Tibial nerve (tissue), 4 donors: ENCODE measurements around the gene CPNE4. TPM values are rescaled to one million over a fixed set of nuclear protein-coding genes. Genes with fewer than 3 reads are reported as not detected.

Experiments used
- DNase-seq, 2 donors: peaks; one replicate each; pipeline ENCODE4 v3.0.0-alpha.2; 2019; ENCODE audit warnings: low spot score in 2 of 2
- H3K27ac ChIP-seq, 4 donors: fragments of 200-600 bp; sonication (generic) in 3 of 4; one replicate each; pipeline ENCODE4 v1.5.1; 2017 to 2019; ENCODE audit warnings: mild to moderate bottlenecking in 1 of 4
- H3K27me3 ChIP-seq, 2 donors: fragments of 200-600 bp; sonication (generic) in 1 of 2; one replicate each; pipeline versions ENCODE4 v1.5.1 to v1.6.0; 2017 to 2019
- H3K36me3 ChIP-seq, 3 donors: fragments of 200-600 bp; sonication (generic); one replicate each; pipeline ENCODE4 v1.5.1; 2018 to 2019
- H3K4me1 ChIP-seq, 4 donors: fragments of 200-600 bp; sonication (generic) in 3 of 4; one replicate each; pipeline ENCODE4 v1.5.1; 2017 to 2019
- H3K4me3 ChIP-seq, 4 donors: fragments of 200-600 bp; sonication (generic) in 3 of 4; one replicate each; pipeline ENCODE4 v1.5.1; 2017 to 2019; ENCODE audit warnings: mild to moderate bottlenecking in 1 of 4, moderate library complexity in 1 of 4
- H3K9me3 ChIP-seq, 4 donors: fragments of 200-600 bp; sonication (generic) in 3 of 4; one replicate each; pipeline ENCODE4 v1.5.1; 2017 to 2019
- EP300 ChIP-seq, 2 donors: sonication (generic); formaldehyde crosslinking; IDR thresholded peaks; one replicate each; pipeline ENCODE4 v1.6.1; 2017; ENCODE audit warnings: antibody characterized with exemption in 2 of 2, mild to moderate bottlenecking in 1 of 2
- POLR2A ChIP-seq, 2 donors: fragments of 450-650 bp; IDR thresholded peaks; one replicate each; pipeline ENCODE4 v1.6.1; 2017; ENCODE audit warnings: antibody characterized with exemption in 2 of 2, mild to moderate bottlenecking in 2 of 2, moderate library complexity in 2 of 2
- WGBS, 2 donors: methylation state at CpG; one replicate each; pipeline ENCODE4 v1.1.5; 2018; 5-methylcytosine and 5-hydroxymethylcytosine counted together
- total RNA-seq, 4 donors: library from RNA; depleted of rRNA; stranded (reverse); fragments of >200 nt; gene quantifications; one replicate each; pipeline ENCODE4 v1.1.0, GENCODE V29; 2016
- TF ChIP-seq, protein P1 (sequence below), 5 experiments: fragments of 200-600 bp in 3 of 5; fragments of 450-650 bp in 2 of 5; sonication (generic) in 3 of 5; IDR thresholded peaks; one replicate each; pipeline ENCODE4 v1.5.1; 2016 to 2019; ENCODE audit warnings: antibody characterized with exemption in 5 of 5, mild to moderate bottlenecking in 3 of 5, moderate library complexity in 2 of 5

The CPNE4 gene
- total RNA-seq, 4 donors from 2014 or later: 0.20 TPM; not detected in 3

- TF ChIP-seq, protein P1, sequence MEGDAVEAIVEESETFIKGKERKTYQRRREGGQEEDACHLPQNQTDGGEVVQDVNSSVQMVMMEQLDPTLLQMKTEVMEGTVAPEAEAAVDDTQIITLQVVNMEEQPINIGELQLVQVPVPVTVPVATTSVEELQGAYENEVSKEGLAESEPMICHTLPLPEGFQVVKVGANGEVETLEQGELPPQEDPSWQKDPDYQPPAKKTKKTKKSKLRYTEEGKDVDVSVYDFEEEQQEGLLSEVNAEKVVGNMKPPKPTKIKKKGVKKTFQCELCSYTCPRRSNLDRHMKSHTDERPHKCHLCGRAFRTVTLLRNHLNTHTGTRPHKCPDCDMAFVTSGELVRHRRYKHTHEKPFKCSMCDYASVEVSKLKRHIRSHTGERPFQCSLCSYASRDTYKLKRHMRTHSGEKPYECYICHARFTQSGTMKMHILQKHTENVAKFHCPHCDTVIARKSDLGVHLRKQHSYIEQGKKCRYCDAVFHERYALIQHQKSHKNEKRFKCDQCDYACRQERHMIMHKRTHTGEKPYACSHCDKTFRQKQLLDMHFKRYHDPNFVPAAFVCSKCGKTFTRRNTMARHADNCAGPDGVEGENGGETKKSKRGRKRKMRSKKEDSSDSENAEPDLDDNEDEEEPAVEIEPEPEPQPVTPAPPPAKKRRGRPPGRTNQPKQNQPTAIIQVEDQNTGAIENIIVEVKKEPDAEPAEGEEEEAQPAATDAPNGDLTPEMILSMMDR (IDR thresholded peaks at IDR 0.05): no peak
- TF ChIP-seq POLR2A (IDR thresholded peaks at IDR 0.05): no peak
- no peak for TF ChIP-seq EP300 (IDR thresholded peaks at IDR 0.05)
- no peaks in the 10 kb centered on the region for H3K9me3 ChIP-seq
- DNase-seq: no peak
- H3K27ac ChIP-seq: no peak overlapping the region
- no peaks in the 10 kb centered on the region for H3K27me3 ChIP-seq
- H3K4me1 ChIP-seq: no peaks in the 10 kb centered on the region
- 70 to 76% methylated on average over 2 of the region's 2 CpGs for WGBS, 2 donors
- H3K4me3 ChIP-seq: no peak overlapping the region
- H3K36me3 ChIP-seq: no peaks in the 10 kb centered on the region
Measured at GRCh38 chr3:131811481-131811880, 223.3 kb downstream of the CPNE4 start.

DNA sequence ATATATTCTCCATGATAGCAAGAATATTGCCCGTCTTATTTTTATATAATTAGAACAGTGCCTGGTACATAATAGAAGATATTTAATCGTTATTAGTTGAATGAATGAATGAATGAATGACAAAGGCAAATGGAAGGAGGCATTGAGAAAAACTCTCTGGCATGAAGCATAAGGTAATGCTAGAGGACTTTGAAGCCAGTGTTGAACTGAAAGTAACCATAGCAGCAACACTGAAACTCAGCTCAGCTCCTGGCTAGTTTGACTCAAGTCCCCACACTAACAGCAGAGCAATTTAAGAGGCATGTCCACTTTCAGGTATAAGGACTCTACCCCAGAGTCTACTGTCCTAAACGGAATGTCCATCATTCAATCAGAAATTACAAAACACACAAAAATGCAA is 227.0 kb downstream of the CPNE4 start:
- H3K4me1 ChIP-seq: no peaks in the 10 kb centered on the region
- no peak for DNase-seq
- no peak overlapping the region for H3K27ac ChIP-seq
- no peaks in the 10 kb centered on the region for H3K9me3 ChIP-seq
- TF ChIP-seq, protein P1 (IDR thresholded peaks at IDR 0.05): no peak
- TF ChIP-seq EP300 (IDR thresholded peaks at IDR 0.05): no peak
- no peak for TF ChIP-seq POLR2A (IDR thresholded peaks at IDR 0.05)
- 88 to 90% methylated on average over 3 of the region's 3 CpGs for WGBS, 2 donors
- no peaks in the 10 kb centered on the region for H3K36me3 ChIP-seq
- H3K27me3 ChIP-seq: no peaks in the 10 kb centered on the region
- no peak overlapping the region for H3K4me3 ChIP-seq

- DNase-seq: no peak
- TF ChIP-seq, protein P1 (IDR thresholded peaks at IDR 0.05): no peak
- TF ChIP-seq POLR2A (IDR thresholded peaks at IDR 0.05) (no peak), EP300 (IDR thresholded peaks at IDR 0.05) (no peak)
- no peaks in the 10 kb centered on the region for H3K4me1 ChIP-seq
- H3K9me3 ChIP-seq: no peaks in the 10 kb centered on the region
- H3K4me3 ChIP-seq: no peak overlapping the region
- 66 to 72% methylated on average over 4 of the region's 4 CpGs for WGBS, 2 donors
- H3K36me3 ChIP-seq: no peaks in the 10 kb centered on the region
- H3K27me3 ChIP-seq: no peaks in the 10 kb centered on the region
- no peak overlapping the region for H3K27ac ChIP-seq
Measured at GRCh38 chr3:131806736-131807135, 228.1 kb downstream of the CPNE4 start.

DNA sequence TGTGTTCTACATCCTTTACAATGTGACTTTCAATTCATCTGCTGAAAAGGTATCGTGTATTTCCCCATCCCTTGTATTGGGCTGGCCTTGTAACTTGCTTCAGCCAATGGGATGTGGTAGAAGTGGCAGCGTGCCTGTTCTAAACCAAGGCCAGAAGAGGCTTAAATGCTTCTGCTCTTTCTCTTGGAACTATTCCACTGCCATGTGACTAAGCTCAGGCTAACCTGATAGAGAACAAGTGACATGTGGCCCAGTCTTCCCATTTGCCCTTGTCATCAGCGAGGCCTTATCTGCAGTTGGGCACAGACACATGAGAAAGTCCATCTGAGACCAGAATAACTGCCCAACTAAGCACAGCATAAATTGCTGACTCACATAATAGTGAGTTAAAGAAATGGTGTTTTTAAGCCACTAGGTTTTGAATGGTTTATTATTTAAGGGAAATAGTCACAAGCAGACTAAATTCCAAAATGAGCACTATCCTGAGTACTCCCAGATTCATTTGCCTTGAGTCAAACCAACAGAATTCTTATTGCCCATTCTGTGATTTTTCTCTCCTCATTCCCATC is 230.2 kb downstream of the CPNE4 start:
- 84 to 88% methylated on average over 3 of the region's 3 CpGs for WGBS, 2 donors
- Histone ChIP-seq H3K36me3 (no peaks in the 10 kb centered on the region), H3K4me3 (no peak overlapping the region), H3K4me1 (no peaks in the 10 kb centered on the region), H3K27ac (no peak overlapping the region), H3K27me3 (no peaks in the 10 kb centered on the region), H3K9me3 (no peaks in the 10 kb centered on the region)
- DNase-seq: no peak
- TF ChIP-seq, protein P1 (IDR thresholded peaks at IDR 0.05): no peak
- TF ChIP-seq EP300 (IDR thresholded peaks at IDR 0.05): no peak
- no peak for TF ChIP-seq POLR2A (IDR thresholded peaks at IDR 0.05)

DNA sequence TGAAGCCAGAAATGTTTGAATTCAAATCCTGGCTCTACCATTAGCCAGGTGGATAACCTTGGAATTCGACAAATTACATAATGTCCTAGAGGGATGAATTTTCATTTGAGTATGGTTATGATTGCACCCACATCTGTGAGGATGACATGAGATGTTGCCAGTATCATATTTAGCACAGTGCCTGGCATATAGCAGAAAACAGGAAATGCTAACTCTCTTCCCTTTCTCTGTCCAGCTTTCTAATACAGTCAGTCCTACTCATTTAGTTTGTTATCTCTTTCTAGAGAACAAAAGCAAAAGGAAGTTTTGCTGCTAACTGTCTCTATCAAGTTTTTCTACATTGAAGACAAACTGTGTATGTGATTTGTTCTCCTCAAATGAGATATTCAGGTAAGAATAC is 231.7 kb downstream of the CPNE4 start:
- Histone ChIP-seq H3K4me3 (no peak overlapping the region), H3K9me3 (no peaks in the 10 kb centered on the region), H3K4me1 (no peaks in the 10 kb centered on the region), H3K36me3 (no peaks in the 10 kb centered on the region), H3K27me3 (no peaks in the 10 kb centered on the region), H3K27ac (no peak overlapping the region)
- TF ChIP-seq, protein P1 (IDR thresholded peaks at IDR 0.05): no peak
- no peak for TF ChIP-seq EP300 (IDR thresholded peaks at IDR 0.05)
- TF ChIP-seq POLR2A (IDR thresholded peaks at IDR 0.05): no peak
- DNase-seq: no peak
- WGBS, 2 donors: 86 to 88% methylated on average over 1 of the region's 1 CpG
